HG02759 (cell line): ENCODE data around the gene CFAP57.
A peak's percentile ranks its signal among the peaks of the same experiment; 100 is the strongest.
"Not testable (repeated sequence)": the region's sequence is repeated elsewhere in the genome, so short reads cannot be mapped to it uniquely, and the experiment has no call there.

Source experiments
- ATAC-seq: cut with Tn5 transposase; IDR thresholded peaks from one replicate; pipeline ENCODE4 v1.9.1; 2021; ENCODE audit warnings: mild to moderate bottlenecking, moderate library complexity; ENCODE audit not compliant: unreplicated experiment

Gene CFAP57

DNA sequence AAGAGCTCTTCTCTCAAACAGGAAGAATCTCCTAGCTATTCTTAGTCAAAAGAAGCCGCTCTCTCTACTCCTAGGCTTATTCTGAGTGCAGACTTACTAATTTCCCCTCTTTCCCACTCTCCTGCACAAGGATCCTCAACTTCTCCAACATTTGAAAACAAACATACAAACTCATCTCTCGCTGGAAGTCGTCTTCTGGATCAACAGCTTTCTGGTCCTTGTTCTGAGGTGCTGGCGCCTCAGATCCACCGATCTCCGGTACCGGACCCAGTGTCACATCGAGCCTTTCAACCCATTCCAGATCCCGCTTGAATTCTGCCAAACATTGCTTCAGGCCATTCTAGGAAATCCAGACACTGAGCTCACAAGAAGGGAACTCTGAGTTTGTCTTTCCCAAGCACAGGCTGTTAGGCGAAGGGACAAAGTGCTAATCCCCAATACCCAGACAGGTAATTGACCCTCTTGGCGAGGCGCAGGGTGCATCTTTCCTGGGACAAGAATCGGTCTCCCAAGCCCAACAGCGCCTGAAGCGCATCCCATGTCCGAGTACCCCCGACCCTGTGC is 736 bp upstream of the CFAP57 start:
- no peak for ATAC-seq

DNA sequence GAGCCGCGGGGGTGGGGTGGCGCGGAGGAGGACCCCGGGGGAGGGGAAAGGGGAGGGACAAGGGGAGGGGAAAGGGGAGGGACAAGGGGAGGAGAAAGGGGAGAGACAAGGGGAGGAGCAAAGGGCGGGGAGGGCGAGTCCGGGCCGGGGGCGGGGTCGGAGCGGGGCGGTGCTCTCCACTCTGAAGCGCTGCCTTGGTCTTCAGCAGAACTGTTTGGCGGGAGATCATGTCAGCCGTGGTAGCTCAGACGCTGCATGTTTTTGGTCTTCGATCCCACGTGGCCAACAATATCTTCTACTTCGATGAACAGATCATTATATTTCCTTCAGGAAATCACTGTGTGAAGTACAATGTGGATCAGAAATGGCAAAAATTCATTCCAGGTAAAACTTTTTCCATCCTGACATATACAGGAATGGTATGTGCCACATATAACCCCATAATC is 420 bp downstream of the CFAP57 start:
- ATAC-seq, result peak; percentile 42

DNA sequence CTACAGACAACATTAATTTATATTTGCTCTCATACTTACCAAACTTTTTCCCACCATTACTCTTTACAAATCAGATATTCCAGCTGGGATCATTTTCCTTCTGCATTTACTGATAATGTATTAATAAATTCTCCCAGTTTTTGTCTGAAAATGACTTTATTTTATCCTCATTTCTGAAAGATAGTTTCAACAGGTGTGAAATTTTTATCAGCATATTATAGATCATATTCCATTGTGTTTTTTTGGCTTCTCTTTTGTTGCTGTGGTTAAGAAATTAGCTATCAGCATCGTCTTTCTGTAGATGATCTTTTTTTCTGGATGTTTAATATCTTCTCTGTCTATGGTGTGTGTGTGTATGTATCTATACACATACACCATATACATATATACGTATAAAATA is 2.7 kb downstream of the CFAP57 start:
- no peak for ATAC-seq

DNA sequence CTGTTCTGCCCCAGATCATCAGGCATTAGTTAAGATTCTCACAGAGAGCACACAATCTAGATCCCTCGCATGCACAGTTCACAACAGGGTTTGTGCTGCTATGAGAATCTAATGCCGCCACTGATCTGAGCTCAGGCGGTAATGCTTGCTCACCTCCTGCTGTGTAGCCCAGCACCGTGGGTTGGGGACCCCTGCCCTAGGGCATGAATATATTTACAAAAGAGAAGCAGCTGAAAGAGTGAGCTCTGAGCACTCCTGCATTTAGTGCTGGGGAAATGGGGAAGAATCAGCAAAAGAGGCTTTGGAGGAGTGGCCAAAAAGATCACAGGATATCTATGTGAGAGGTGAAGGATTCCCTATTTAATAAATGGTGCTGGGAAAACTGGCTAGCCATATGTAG is 5.6 kb downstream of the CFAP57 start:
- ATAC-seq, result no peak

DNA sequence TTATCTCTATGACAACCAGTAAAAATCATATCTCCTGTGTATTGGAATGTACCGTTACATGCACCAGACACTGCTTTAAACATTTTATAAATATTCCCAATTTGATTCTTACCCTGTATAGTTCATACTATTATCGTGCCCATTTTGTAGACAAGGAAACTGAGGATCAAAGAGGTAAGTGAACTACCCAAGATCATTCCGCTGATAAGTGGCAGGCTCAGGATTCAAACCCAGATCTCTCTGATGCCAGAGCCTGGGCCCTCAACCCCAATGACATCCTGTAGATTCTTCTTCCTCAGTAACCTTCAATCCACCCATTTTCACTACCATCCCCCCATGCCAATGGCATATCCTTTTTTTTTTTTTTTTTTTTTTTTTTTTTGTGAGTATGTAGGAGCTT is 12.3 kb downstream of the CFAP57 start:
- ATAC-seq, result no peak

DNA sequence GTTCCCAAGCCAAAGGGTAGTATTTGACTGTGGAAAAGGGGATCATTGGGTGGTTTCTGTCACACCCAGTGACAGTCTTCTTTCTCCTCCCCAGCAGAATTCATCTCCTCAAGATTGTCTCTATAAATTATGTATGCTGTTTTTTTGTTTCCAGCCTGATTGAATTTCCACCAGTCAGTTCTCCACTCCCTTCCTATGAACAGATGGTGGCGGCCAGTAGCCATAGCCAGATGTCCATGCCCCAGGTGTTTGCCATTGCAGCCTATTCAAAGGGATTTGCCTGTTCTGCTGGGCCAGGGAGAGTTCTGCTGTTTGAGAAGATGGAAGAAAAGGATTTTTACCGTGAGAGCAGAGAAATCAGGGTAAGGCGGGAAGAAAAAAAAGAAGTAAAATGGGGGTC is 12.9 kb downstream of the CFAP57 start:
- no peak for ATAC-seq

DNA sequence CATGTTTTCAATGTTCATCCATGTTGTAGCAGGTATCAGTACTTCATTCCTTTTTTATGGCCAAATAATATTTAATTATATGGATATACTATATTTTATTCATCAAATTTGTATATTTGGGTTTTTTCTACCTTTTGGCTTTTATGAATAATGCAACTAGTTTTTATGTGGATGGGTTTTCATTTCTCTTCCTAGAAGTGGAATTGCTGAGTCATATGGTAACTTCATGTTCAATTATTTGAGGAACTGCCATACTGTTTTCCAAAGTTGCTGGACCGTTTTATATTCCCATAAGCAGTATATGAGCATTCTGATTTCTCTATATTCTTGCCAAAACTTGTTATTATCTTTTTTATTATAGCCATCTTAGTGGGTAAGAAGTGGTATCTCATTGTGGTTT is 16.0 kb downstream of the CFAP57 start:
- ATAC-seq, result no peak

DNA sequence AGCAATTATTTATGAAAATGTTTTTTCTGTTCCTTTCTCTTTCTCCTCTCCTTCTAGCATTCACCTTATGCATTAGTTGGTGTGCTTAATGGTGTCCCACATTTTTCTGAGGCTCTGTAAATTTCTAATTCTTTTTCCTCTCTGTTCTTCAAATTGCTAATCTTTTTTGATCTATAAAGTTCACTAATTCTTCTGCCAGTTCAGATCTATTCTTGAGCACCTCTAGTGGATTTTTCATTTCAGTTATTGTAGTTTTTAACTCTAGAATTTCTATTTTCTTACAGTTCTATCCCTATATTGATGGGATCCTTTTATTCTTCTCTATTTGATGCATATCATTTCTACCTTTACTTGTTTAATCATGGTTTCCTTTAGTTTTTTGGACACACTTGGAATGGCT is 22.4 kb downstream of the CFAP57 start:
- ATAC-seq, result no peak

DNA sequence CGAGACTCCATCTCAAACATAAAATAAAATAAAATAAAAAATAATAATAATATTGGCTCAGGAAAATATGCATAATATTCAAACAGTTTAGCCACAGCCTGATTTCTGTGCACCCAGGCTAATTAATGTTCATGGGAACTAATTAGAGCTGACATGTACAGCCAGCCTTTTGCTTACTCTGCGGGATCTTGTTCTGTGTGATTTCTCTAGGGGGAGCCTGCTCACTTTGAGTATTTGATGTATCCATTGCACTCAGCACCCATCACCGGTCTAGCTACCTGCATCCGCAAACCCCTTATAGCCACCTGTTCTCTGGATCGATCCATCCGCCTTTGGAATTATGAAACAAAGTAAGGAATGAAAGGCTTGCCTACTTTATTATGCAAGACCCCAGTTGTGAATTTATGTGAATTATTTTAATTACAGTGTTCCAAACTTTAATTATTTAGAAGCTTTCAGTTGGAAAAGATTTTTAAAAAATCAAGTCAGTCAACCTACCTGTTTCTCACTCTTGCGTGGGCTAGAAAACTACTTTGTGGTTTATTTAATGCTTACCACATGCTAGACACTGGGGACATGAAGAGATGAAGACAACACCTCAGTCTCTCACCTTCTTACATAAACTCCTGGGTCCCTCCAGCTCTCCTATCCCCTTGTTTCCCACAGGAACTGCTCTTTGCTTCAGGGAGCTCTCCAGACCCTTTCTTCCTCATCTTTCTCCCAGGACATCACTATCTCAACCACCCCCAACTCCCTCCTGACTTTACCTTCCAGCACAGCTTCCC is 25.4 kb downstream of the CFAP57 start:
- ATAC-seq, result no peak

DNA sequence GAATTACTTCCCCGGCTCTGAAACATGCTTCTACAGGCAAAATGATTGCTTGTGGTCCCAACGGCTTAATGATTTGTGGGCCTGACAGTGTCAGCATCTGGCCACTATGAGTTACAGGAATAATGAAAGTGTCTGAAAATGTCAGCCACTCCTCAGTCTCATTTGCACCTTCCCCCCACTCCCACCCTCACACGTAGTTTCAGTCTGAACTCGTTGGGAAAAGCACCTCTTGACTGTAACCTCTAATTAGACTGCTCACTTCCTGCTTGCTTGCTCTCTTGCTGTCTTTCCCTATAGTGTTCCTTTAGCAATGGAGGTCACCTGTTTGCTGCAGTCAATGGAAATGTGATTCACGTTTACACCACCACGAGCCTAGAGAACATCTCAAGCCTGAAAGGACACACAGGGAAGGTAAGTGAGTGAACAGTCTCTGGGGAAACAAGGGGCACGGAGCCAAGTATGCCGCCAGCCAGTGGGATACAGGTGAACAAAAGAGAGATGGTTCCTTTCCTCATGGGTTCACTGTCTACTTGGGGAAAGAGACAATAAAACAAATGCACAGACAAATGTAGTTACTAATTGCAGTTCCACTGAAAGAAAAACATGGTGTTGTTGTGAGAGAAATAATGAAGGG is 27.1 kb downstream of the CFAP57 start:
- peak; percentile 85 for ATAC-seq

DNA sequence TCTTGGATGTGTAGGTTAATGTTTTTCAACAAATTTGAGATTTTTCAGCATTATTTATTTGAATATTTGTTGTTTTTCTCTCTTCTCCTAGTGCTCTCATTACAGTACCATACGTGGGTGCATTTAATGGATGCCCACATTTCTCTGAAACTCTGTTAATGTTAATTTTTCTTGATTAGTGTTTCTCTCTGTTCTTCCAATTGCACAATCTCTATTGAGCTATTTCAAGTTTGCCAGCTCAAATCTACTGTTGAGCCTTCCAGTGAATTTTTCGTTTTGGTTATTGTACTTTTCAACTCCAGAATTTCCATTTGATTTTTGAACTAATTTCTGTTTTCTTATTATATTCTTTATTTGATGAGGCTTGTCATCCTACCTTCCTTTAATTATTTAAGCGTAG is 31.7 kb downstream of the CFAP57 start:
- no peak for ATAC-seq

DNA sequence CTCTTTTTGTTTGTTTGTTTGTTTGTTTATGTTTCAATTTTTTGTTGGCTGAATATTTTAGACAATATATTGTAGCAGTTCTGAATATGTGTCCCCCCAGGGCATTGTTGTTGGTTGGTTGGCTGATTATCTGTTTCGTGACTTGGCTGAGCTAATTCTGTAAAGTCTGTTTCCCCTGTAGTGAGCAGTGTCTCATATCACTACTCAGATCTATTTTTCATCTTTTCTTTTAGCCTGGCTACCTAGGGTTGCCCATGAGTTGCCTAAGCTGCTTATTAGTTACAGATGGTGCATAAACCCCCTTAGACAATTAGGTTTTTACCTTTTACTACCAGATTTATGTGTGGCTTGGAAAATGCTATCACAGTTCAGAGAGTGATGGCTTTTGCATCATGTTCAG is 32.3 kb downstream of the CFAP57 start:
- peak; percentile 44 for ATAC-seq

DNA sequence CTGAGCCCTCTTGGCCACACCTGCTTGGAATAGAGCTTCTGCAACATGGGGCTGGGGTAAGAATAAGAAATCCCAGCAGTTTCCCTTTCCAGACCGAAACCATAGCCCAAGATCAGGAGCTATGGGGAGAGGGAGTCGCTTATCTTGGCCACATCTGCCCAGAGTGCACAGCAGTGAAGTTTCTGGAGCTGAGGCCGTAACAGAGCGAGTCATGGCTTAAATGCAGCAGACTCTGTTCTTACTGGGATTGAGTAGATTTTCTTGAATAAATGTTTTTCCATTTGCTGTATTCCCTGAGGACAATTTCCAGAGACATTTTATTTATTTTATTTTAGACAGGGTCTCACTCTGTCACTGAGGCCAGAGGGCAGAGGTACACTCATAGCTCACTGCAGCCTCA is 33.5 kb downstream of the CFAP57 start:
- no peak for ATAC-seq

DNA sequence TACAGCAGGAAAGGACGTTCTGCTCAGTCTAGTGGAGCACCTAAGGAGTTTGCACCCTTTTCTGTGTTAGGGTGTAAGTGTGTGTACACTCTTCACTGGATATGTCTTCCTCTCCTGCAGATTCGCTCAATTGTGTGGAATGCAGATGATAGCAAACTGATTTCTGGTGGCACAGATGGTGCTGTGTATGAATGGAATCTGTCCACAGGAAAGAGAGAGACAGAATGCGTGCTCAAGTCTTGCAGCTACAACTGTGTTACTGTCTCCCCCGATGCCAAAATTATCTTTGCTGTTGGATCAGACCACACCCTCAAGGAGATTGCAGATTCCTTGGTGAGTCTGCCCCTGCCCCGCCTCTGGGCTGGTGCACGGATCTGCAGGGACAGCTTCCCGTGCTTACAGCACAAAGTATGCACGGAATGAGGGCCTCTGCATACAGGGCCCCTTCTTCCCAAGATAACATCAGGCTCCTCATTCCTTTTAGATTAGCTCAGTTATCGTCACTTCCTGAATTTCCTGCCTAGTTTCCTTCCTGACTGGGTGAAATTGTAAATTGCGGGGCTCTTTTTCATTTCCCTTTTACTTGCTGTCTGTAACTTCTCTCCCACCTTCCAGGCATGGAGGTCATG is 34.6 kb downstream of the CFAP57 start:
- ATAC-seq, result no peak

DNA sequence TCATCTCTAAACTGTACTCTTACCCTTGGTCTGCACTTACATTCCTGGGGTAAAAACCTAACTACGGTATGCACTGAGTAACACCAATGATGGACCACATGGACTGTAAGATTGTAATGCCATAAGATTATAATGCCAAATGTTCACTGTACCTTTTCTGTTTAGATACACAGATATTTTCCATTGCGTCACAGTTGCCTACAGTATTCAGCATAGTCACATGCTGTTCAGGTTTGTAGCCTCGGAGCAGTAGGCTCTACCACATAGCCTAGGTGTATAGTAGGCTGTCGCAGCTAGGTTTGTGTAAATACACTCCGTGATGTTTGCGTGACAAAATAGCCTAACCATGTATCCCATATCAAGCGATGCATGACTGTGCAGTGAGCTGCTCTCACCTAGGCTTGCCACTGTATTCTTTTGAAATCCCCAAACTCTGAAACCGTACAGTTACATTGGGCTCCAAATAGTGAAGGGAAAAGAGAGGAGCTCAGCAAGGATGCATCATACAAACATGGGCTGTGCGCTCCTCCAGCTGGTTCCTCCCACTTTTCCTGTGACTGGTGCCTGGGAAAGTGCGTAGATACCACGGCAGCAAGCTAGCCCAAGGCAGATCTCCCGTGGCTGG is 35.2 kb downstream of the CFAP57 start:
- ATAC-seq, result no peak

DNA sequence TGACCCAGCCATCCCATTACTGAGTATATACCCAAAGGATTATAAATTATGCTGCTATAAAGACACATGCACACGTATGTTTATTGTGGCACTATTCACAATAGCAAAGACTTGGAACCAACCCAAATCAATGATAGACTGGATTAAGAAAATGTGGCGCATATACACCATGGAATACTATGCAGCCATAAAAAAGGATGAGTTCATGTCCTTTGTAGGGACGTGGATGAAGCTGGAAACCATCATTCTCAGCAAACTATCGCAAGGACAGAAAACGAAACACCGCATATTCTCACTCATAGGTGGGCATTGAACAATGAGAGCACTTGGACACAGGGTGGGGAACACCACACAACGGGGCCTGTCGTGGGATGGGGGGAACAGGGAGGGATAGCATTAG is 36.1 kb downstream of the CFAP57 start:
- ATAC-seq, result not testable (repeated sequence)

DNA sequence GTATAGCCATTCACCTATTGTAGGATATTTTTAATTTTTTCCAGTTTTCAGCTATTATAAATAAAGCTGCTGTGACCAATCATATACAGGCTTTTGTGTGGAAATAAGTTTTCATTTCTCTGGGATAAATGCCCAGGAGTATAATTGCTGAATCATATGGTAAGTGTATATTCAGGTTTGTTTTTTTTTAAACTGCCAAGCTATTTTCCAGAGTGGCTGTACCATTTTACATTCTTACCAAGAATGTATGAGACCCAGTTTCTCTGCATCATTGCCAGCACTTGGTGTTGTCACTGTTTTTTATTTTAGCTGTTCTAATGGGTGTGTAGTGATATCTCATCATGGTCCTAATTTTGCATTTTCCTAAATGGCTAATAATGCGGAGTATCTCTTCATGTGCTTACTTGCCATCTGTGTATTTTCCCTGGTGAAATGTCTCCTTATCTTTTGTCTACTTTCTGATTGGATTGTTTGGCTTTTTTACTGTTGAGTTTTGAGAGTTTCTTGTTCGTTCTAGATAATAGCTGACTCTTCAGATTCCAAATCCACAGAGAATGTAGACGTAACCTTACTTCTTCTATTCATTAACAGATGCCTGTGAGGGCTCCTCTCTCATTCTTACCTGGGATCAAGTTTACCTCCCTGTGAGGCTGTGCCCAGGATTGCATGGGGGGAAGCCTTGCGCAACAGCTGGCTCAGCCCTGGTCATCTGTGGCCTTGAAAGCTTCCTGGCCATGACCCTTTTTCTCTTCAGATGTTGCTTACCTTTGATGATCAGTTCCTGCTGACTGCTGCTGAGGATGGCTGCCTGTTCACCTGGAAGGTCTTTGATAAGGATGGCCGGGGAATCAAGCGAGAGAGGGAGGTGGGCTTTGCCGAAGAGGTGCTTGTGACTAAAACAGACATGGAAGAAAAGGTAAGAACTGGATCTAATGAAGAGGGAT is 42.6 kb downstream of the CFAP57 start:
- ATAC-seq, result no peak

DNA sequence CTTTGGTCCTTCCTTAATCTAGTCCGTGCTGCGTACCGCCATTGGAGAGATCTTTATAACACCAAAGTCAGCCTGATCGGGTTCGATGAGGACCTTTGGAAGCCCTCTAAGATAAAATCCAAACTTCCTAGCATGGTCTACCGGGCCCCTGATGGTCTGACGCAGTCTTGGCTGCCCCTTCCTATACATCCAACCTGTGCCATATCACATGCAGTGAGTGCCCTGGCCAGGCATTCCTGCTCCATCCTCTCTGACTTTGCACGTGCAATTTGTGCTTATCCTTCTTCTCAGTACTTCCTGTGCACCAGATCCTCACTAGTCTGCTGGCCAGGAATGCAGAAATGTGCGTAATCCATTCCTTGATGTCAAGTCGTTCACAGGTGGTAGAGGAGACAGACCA is 45.6 kb downstream of the CFAP57 start:
- no peak for ATAC-seq

DNA sequence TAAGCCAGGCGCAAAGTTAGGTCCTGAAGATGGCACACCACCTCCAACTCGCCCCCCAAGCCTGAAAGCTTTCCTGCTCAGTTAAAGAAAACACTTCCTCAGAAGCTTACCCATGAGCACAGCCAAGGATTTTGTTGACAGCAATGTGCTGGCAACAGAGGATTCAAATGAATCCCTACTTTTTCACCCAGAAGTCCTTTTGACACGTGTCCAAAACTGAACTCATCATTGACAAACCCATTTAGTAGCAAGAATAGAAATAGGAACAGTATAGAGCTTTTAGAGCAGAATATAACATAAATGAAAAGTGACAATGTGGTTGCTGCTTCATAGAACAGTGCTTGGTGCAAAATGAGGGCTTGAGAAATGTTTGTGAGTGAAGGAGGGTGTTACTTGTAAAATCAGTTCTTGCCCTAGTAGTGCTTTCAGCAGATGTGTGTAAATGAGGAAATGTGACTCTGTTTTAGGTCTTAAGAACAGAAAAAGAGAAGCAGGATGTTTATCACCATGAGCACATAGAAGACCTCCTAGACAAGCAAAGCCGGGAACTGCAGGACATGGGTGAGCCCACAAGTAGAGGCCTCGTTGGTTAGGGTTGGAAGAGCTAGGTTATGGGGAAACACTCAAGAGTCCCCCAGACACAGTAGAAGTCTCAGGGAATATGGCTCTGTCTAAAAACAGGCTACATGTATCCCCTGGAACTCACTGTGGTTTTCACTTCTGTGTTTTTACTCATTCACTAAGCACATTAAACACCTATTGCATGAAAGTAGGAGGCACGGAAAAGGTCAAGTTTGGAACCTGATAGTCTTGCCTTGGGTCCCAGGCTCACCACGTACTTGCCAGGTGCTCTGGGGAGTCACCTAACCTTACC is 49.0 kb downstream of the CFAP57 start:
- ATAC-seq, result peak; percentile 72
